Keratinocyte (primary cell): ENCODE data around the gene SPAG9. TPM values are rescaled to one million over a fixed set of nuclear protein-coding genes. Genes with fewer than 3 reads are reported as not detected.

Source experiments
- DNase-seq: peaks from one replicate; pipeline ENCODE4 v3.0.0-alpha.2; 2011; ENCODE audit warnings: low read depth, missing footprints, low spot score
- FAIRE-seq: peaks from 2 replicates; lab custom pipeline; 2011; peaks lifted over from hg19 to GRCh38; lab: Jason Lieb, UNC
- H2AFZ ChIP-seq: 2 replicates; pipeline ENCODE4 v1.6.0; 2012; ENCODE audit warnings: low read length, control low read depth, inconsistent platforms; ENCODE audit not compliant: control insufficient read depth
- H3K27ac ChIP-seq: 2 replicates; pipeline ENCODE4 v1.5.1; 2011; ENCODE audit warnings: low read length; ENCODE audit not compliant: control insufficient read depth, insufficient read depth
- H3K27me3 ChIP-seq: 3 replicates; pipeline ENCODE4 v1.6.0; 2011; ENCODE audit warnings: low read length; ENCODE audit not compliant: control insufficient read depth, insufficient read depth; ENCODE audit errors: extremely low read depth
- H3K36me3 ChIP-seq, 2 experiments: 2 replicates in 1 of 2; 3 replicates in 1 of 2; pipeline ENCODE4 v1.5.1; 2011; ENCODE audit warnings: low read length in 2 of 2, mild to moderate bottlenecking in 1 of 2; ENCODE audit not compliant: control insufficient read depth in 2 of 2, insufficient read depth in 2 of 2; ENCODE audit errors: extremely low read depth in 1 of 2
- H3K4me1 ChIP-seq: 3 replicates; pipeline ENCODE4 v1.5.1; 2011; ENCODE audit warnings: low read length; ENCODE audit not compliant: control insufficient read depth, insufficient read depth; ENCODE audit errors: extremely low read depth
- H3K4me2 ChIP-seq: 3 replicates; pipeline ENCODE4 v1.6.0; 2011; ENCODE audit warnings: low read depth, low read length; ENCODE audit not compliant: control insufficient read depth, insufficient read depth; ENCODE audit errors: extremely low read depth
- H3K4me3 ChIP-seq, 3 experiments: fragments of 200-600 bp in 1 of 3; sonication (generic) in 1 of 3; 2 replicates in 2 of 3; 3 replicates in 1 of 3; pipeline ENCODE4 v1.5.1; 2011 to 2016; ENCODE audit warnings: low read length in 3 of 3, mild to moderate bottlenecking in 3 of 3, control low read depth in 2 of 3, inconsistent platforms in 1 of 3, low read depth in 1 of 3, mixed read lengths in 1 of 3, mixed run types in 1 of 3, moderate library complexity in 1 of 3; ENCODE audit not compliant: control insufficient read depth in 2 of 3, insufficient read depth in 2 of 3; ENCODE audit errors: extremely low read depth in 1 of 3
- H3K79me2 ChIP-seq: 2 replicates; pipeline ENCODE4 v1.6.0; 2012; ENCODE audit warnings: low read length; ENCODE audit not compliant: control insufficient read depth, insufficient read depth
- H3K9ac ChIP-seq: 3 replicates; pipeline ENCODE4 v1.6.0; 2011; ENCODE audit warnings: low read length; ENCODE audit not compliant: control insufficient read depth, insufficient read depth; ENCODE audit errors: extremely low read depth
- H3K9me1 ChIP-seq: 3 replicates; pipeline ENCODE4 v1.6.0; 2011; ENCODE audit warnings: low read length; ENCODE audit not compliant: control insufficient read depth, insufficient read depth; ENCODE audit errors: extremely low read depth
- H3K9me3 ChIP-seq: 2 replicates; pipeline ENCODE4 v1.5.1; 2012; ENCODE audit warnings: low read depth, low read length; ENCODE audit not compliant: control insufficient read depth
- H4K20me1 ChIP-seq: 3 replicates; pipeline ENCODE4 v1.6.0; 2011; ENCODE audit warnings: low read length; ENCODE audit not compliant: control insufficient read depth, insufficient read depth; ENCODE audit errors: extremely low read depth
- EZH2 ChIP-seq: IDR thresholded peaks from one replicate; pipeline ENCODE4 v1.6.1; 2012; ENCODE audit warnings: inconsistent platforms, mild to moderate bottlenecking, low read length, moderate library complexity
- dilution Hi-C: fragments of 300-500 bp; cut with MboI; formaldehyde crosslinking; loops from one replicate; pipeline ENCODE4 v1.7.0; 2020; ENCODE audit warnings: low sequenced_read_pairs; ENCODE audit not compliant: extremely low pct_ligation_motif_present
- polyA plus RNA-seq, 5 experiments: library from polyadenylated mRNA; depleted of rRNA in 3 of 5; stranded (reverse) in 3 of 5; stranded (forward) in 1 of 5; unstranded in 1 of 5; fragments of >200 nt; gene quantifications; 1 replicate in 1 of 5; 2 replicates in 3 of 5; 3 replicates in 1 of 5; pipeline versions ENCODE4 v1.2.1 to v1.2.3, GENCODE V29; 2011 to 2012; ENCODE audit warnings: missing spikeins in 2 of 5, low read depth in 1 of 5, low replicate concordance in 1 of 5
- TF ChIP-seq, protein P1 (sequence below), 3 experiments: IDR thresholded peaks in 1 of 3; conservative IDR thresholded peaks in 1 of 3; optimal IDR thresholded peaks in 1 of 3; 2 replicates in 2 of 3; 3 replicates in 1 of 3; pipeline versions ENCODE3 to v1.5.1; 2011; ENCODE audit warnings: low read length in 3 of 3, mild to moderate bottlenecking in 3 of 3, moderate library complexity in 2 of 3, control low read depth in 1 of 3, inconsistent platforms in 1 of 3; ENCODE audit not compliant: insufficient read depth in 2 of 3; ENCODE audit errors: extremely low read depth in 1 of 3

Gene SPAG9
- polyA plus RNA-seq, 1 donor (not counting 4 experiments of a cell fraction or from before 2014, with no cell fraction given): 43.1 TPM

DNA sequence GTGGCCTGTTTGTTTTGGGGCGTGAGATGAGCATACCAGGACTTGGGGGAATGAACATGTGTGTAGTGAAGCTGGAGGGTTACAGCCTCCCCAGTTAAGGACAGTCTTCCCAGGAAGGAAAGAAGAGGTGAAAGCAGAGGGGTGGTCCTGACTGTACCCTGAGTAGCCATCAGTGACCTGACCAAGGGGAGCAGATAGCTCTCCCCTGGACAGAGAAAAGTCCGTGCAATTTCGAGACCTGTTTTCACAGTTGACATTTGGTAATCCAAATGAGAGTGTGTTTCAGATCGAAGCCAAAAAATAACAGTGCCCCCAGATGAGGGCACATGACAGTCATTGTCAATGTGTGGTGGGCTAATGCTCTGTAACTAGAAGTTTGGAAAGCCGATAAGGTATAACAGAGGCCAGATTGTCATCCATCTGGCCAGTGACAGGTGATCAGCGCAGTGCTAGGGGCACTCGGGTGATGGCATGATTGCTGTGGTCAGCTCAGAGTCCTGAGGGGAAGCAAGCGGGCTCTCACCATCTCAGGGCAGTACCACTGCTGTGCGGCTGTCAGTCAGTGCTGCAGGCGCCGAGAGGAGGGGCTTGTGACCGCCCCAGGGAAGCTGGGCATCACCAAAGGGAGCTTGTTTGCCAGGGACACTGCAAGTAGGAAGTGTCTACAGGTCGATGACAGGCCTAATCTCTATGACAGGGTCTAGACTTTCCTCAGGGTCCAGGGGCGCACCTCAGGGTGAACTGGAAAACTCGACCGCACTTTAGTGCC is 44.4 kb upstream of the SPAG9 start:
- H3K4me1 ChIP-seq: peaks cover 18% of the 10 kb centered on the region
- H3K27me3 ChIP-seq: no peaks in the 10 kb centered on the region
- H3K4me3 ChIP-seq: peak overlapping the region in 1 of 3 experiments; percentile 90
- no peak for DNase-seq
- H3K4me2 ChIP-seq: peak overlapping the region; percentile 92
- dilution Hi-C loops: no loop called here
- no peak for TF ChIP-seq EZH2
- no peak for FAIRE-seq
- peaks cover 24 to 32% of the 10 kb centered on the region in 2 experiments for H3K36me3 ChIP-seq
- no peak overlapping the region for H3K27ac ChIP-seq
- H3K79me2 ChIP-seq: peaks cover 26% of the 10 kb centered on the region
- H4K20me1 ChIP-seq: peaks cover 3% of the 10 kb centered on the region
- no peaks in the 10 kb centered on the region for H3K9me3 ChIP-seq
- H3K9me1 ChIP-seq: no peaks in the 10 kb centered on the region
- H2AFZ ChIP-seq: no peak overlapping the region
- peak overlapping the region; percentile 96 for H3K9ac ChIP-seq

DNA sequence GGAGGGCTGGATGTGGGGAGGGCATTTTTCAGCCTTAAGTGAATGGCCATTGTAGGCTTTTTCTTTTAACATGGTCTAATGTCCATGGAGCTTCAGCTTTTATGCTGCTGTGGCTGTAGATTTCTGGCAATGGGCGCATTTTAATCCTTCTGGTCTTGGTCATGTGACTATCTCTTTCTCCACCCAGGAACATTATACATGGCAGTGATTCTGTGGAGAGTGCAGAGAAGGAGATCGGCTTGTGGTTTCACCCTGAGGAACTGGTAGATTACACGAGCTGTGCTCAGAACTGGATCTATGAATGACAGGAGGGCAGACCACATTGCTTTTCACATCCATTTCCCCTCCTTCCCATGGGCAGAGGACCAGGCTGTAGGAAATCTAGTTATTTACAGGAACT is 40.9 kb upstream of the SPAG9 start:
- Histone ChIP-seq H3K27ac (no peak overlapping the region), H3K9me3 (no peaks in the 10 kb centered on the region), H4K20me1 (no peaks in the 10 kb centered on the region), H3K4me2 (no peak overlapping the region), H3K27me3 (no peaks in the 10 kb centered on the region), H3K9me1 (no peaks in the 10 kb centered on the region), H3K4me1 (peaks cover 8% of the 10 kb centered on the region), H2AFZ (no peak overlapping the region), H3K4me3 (no peak overlapping the region), H3K79me2 (peaks cover 29% of the 10 kb centered on the region), H3K36me3 (peaks cover 16 to 27% of the 10 kb centered on the region in 2 experiments), H3K9ac (no peak overlapping the region)
- FAIRE-seq (no peak), DNase-seq (no peak)
- dilution Hi-C loops: no loop called here
- TF ChIP-seq, protein P1, sequence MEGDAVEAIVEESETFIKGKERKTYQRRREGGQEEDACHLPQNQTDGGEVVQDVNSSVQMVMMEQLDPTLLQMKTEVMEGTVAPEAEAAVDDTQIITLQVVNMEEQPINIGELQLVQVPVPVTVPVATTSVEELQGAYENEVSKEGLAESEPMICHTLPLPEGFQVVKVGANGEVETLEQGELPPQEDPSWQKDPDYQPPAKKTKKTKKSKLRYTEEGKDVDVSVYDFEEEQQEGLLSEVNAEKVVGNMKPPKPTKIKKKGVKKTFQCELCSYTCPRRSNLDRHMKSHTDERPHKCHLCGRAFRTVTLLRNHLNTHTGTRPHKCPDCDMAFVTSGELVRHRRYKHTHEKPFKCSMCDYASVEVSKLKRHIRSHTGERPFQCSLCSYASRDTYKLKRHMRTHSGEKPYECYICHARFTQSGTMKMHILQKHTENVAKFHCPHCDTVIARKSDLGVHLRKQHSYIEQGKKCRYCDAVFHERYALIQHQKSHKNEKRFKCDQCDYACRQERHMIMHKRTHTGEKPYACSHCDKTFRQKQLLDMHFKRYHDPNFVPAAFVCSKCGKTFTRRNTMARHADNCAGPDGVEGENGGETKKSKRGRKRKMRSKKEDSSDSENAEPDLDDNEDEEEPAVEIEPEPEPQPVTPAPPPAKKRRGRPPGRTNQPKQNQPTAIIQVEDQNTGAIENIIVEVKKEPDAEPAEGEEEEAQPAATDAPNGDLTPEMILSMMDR (optimal IDR thresholded peaks at IDR 0.05 in 1 of 3, IDR thresholded peaks at IDR 0.05 in 1 of 3, conservative IDR thresholded peaks at IDR 0.05 in 1 of 3; ENCODE audit: extremely low read depth in 1 of 3, insufficient read depth in 2 of 3, low read length in 3 of 3): no peak
- no peak for TF ChIP-seq EZH2
